Heart right ventricle (tissue), 16 donors: ENCODE results near the gene ITGB5. TPM values are rescaled to one million over a fixed set of nuclear protein-coding genes. Genes with fewer than 3 reads are reported as not detected.

ENCODE experiments used
- ATAC-seq, 8 donors: fragments of 200-7000 bp; cut with Tn5 transposase; one replicate each; pipeline ENCODE4 v1.9.1; 2020; ENCODE audit warnings: mild to moderate bottlenecking in 8 of 8, moderate library complexity in 8 of 8, moderate number of reproducible peaks in 1 of 8
- DNase-seq, 2 donors: peaks; one replicate each; pipeline ENCODE4 v3.0.0-alpha.2; 2020
- H3K27ac ChIP-seq, 10 donors: fragments of 200-600 bp; sonication (generic) in 2 of 10; one replicate each; pipeline versions ENCODE4 v1.5.0 to v1.8.0; 2020 to 2022; ENCODE audit warnings: mild to moderate bottlenecking in 3 of 10
- H3K27me3 ChIP-seq, 7 donors: fragments of 200-600 bp; one replicate each; pipeline ENCODE4 v1.8.0; 2021 to 2022; ENCODE audit warnings: mild to moderate bottlenecking in 2 of 7
- H3K36me3 ChIP-seq, 9 donors: fragments of 200-600 bp; sonication (generic) in 1 of 9; one replicate each; pipeline versions ENCODE4 v1.5.0 to v1.8.0; 2020 to 2022; ENCODE audit warnings: mild to moderate bottlenecking in 2 of 9
- H3K4me1 ChIP-seq, 9 donors: fragments of 200-600 bp; sonication (generic) in 1 of 9; one replicate each; pipeline versions ENCODE4 v1.5.0 to v1.8.0; 2020 to 2022; ENCODE audit warnings: mild to moderate bottlenecking in 4 of 9
- H3K4me3 ChIP-seq, 10 donors: fragments of 200-600 bp; sonication (generic) in 2 of 10; one replicate each; pipeline versions ENCODE4 v1.5.0 to v1.8.0; 2020 to 2022; ENCODE audit warnings: mild to moderate bottlenecking in 7 of 10, moderate library complexity in 2 of 10
- H3K9me3 ChIP-seq, 11 donors: fragments of 200-600 bp in 10 of 11; sonication (generic) in 2 of 11; one replicate each; pipeline versions ENCODE4 v1.5.0 to v1.8.0; 2013 to 2022; ENCODE audit warnings: mild to moderate bottlenecking in 2 of 11, control low read depth in 1 of 11, moderate library complexity in 1 of 11
- WGBS, 2 donors: extraction: QIAGEN DNeasy Blood & Tissue Kit; methylation state at CpG; one replicate each; pipeline ENCODE4 v1.1.7; 2013; ENCODE audit warnings: inconsistent platforms in 1 of 2; 5-methylcytosine and 5-hydroxymethylcytosine counted together
- intact Hi-C, 10 donors: fragments of 100-400 bp; cut with DNase I; formaldehyde crosslinking; loops; one replicate each; pipeline versions ENCODE4 v1.11.1 to v1.14.2; 2022
- polyA plus RNA-seq, 2 donors: library from polyadenylated mRNA; stranded (reverse); fragments of 200-250 nt; gene quantifications; one replicate each; pipeline ENCODE4 v1.2.3, GENCODE V29; 2013
- total RNA-seq, 10 donors: library from RNA; stranded (reverse); fragmentation: NEBNext Ultra II Directional in 3 of 10; extraction: Animal tissue kit (Norgen Biotek cat#: 25700) in 3 of 10; gene quantifications; one replicate each; pipeline versions ENCODE4 v1.2.1 to v1.2.4, GENCODE V29; 2021 to 2023
- TF ChIP-seq, protein P1 (sequence below), 9 donors: fragments of 200-600 bp; sonication (generic) in 2 of 9; IDR thresholded peaks; one replicate each; pipeline versions ENCODE4 v1.5.0 to v1.8.0; 2021 to 2022; ENCODE audit warnings: antibody characterized with exemption in 9 of 9, mild to moderate bottlenecking in 5 of 9, moderate library complexity in 1 of 9
- donor health status: Arrhythmogenic right ventricular cardiomyopathy.
- donor health status: ischemic (EF 13 %, LVEDD 7.1; RV severe dilation, severe dysfunction).
- donor health status: healthy with polysubstance abuse.
- donor health status: DM: no; HTN: yes; CAD: no.
- donor health status: DM: no; HTN: no; CAD: no.
- donor health status: ischemic (EF 25% LVEDD 6.9; RV normal size, moderate dysfunction).
- donor health status: ischemic (EF 25% LVEDD 5.7; RV mildly dilated, moderate dysfunction).
- donor health status: healthy.
- donor health status: DM: yes; HTN: yes; CAD: no.
- donor health status: Ischemic cardiomyopathy.
- donor health status: ischemic (EF 35%, LVEDD 5.7; RV mildly dilated, moderate dysfunction).
- donor health status: nonischemic (EF 11% LVEDD 7.7; RV severe dilation, severe dysfunction).
- donor health status: DM: yes; HTN: yes; CAD: no.
- donor health status: PGD.
- donor health status: ischemic (EF 29% LVEDD 5.4; RV normal size, mild dysfunction).
- donor health status: nonischemic (EF 23%, LVEDD 6.1; RV moderate dilation, normal function).

ITGB5 gene
- total and polyA plus RNA-seq, 12 donors: 18.5 to 154 (median 108) TPM

DNA sequence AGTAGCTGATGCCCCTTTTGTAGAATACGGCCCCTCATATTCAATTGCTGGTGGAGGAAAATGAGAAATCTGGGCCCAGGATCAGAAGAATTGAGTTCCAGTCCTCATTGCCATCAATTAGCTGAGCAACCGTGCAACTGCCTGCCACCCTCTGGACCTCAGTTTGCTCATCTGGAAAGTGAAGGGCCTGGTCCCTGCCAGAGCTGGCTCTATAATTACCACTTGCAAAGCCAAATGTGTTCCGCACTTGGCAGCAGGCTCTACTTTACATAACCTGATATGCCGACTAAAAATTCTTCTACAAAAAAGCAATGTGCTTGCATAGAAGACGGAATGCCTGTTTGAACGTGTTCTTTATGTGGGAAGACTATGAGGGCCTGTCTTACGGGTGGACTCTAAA, 8.6 kb upstream of the ITGB5 start:
- DNase-seq (no peak), ATAC-seq (peak in 4 of 8 donors; percentile 40 to 69 (median 45))
- H3K9me3 ChIP-seq: no peaks in the 10 kb centered on the region
- 61 to 67% methylated on average over 7 of the region's 7 CpGs for WGBS, 2 donors
- H3K27me3 ChIP-seq: no peaks in the 10 kb centered on the region
- no peak overlapping the region for H3K4me3 ChIP-seq
- peaks cover 0 to 21% (median 7%) of the 10 kb centered on the region in 9 donors for H3K4me1 ChIP-seq
- H3K27ac ChIP-seq: no peak overlapping the region
- intact Hi-C loops: loop anchor here in 2 of 10 donors (10.0 kb wide), 1 partner anchor 331 kb away; no protein-coding TSS in a partner anchor
- no peaks in the 10 kb centered on the region for H3K36me3 ChIP-seq
- TF ChIP-seq, protein P1, sequence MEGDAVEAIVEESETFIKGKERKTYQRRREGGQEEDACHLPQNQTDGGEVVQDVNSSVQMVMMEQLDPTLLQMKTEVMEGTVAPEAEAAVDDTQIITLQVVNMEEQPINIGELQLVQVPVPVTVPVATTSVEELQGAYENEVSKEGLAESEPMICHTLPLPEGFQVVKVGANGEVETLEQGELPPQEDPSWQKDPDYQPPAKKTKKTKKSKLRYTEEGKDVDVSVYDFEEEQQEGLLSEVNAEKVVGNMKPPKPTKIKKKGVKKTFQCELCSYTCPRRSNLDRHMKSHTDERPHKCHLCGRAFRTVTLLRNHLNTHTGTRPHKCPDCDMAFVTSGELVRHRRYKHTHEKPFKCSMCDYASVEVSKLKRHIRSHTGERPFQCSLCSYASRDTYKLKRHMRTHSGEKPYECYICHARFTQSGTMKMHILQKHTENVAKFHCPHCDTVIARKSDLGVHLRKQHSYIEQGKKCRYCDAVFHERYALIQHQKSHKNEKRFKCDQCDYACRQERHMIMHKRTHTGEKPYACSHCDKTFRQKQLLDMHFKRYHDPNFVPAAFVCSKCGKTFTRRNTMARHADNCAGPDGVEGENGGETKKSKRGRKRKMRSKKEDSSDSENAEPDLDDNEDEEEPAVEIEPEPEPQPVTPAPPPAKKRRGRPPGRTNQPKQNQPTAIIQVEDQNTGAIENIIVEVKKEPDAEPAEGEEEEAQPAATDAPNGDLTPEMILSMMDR (IDR thresholded peaks at IDR 0.05): no peak

DNA sequence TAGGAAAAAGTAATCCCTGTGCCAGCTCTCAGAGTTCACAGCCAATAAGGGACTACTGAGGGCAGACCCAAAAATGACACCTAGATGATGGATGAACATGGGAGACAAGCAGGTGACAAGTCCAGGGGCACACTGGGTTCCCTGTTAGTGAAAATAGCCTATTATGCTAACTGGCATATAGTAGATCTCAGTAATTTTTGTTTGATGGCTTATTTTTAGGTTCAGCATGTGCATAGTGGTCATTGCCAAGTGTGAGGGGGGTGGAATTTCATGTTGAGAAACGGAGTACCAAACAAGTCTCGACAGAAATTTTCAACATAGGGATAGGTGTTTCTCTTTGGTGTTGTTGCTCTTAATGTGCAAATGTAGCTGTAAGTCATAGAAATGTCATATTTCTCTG, 6.4 kb upstream of the ITGB5 start:
- Histone ChIP-seq H3K4me1 (peaks cover 0 to 11% (median 5%) of the 10 kb centered on the region in 9 donors), H3K9me3 (no peaks in the 10 kb centered on the region), H3K36me3 (no peaks in the 10 kb centered on the region), H3K27me3 (peaks cover 0 to 8% (median 0%) of the 10 kb centered on the region in 7 donors), H3K27ac (no peak overlapping the region), H3K4me3 (no peak overlapping the region)
- no peak for ATAC-seq
- WGBS, 2 donors: 36 to 51% methylated on average over 2 of the region's 2 CpGs
- intact Hi-C loops: loop anchor here in 2 of 10 donors (10.0 kb wide), 1 partner anchor 329 kb away; no protein-coding TSS in a partner anchor
- no peak for DNase-seq
- TF ChIP-seq, protein P1 (IDR thresholded peaks at IDR 0.05): no peak

DNA sequence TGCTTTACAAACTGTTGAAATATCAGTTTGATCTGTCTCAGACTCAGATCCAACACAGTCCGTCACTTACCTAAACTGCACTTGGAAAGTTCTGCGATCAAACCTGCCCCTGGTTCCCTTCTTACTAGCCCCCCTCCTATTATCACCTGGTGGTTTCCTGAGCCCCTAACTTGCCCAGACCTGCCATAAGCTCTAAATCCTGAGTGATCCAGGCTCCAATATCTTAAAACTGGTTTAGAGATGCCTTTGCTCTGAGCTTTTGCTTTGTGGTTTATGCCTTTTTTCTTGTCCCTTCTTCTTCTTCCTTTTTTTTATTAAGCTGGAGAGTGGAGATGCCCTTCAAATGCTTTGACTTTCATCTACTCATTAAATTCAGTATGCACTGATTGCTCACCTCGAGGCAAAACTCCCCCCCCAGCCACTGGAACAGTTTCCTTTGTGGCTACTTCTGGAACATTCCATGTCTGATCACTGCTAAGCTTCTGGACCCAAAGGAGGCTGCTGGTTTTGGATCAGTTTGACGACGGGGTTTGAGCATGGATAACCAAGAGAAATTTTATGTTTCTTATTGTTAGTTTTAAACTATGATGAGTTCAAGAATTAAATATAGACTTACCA, 3.5 kb upstream of the ITGB5 start:
- no peak overlapping the region for H3K27ac ChIP-seq
- DNase-seq: no peak
- no peaks in the 10 kb centered on the region for H3K9me3 ChIP-seq
- ATAC-seq: no peak
- intact Hi-C loops: loop anchor here in 2 of 10 donors (10.0 kb wide), 1 partner anchor 326 kb away; no protein-coding TSS in a partner anchor
- peaks cover 2 to 19% (median 11%) of the 10 kb centered on the region in 9 donors for H3K4me1 ChIP-seq
- H3K27me3 ChIP-seq: peaks cover 0 to 33% (median 0%) of the 10 kb centered on the region in 7 donors
- TF ChIP-seq, protein P1 (IDR thresholded peaks at IDR 0.05): no peak
- WGBS, 2 donors: 74 to 89% methylated on average over 5 of the region's 5 CpGs
- no peak overlapping the region for H3K4me3 ChIP-seq
- H3K36me3 ChIP-seq: no peaks in the 10 kb centered on the region

DNA sequence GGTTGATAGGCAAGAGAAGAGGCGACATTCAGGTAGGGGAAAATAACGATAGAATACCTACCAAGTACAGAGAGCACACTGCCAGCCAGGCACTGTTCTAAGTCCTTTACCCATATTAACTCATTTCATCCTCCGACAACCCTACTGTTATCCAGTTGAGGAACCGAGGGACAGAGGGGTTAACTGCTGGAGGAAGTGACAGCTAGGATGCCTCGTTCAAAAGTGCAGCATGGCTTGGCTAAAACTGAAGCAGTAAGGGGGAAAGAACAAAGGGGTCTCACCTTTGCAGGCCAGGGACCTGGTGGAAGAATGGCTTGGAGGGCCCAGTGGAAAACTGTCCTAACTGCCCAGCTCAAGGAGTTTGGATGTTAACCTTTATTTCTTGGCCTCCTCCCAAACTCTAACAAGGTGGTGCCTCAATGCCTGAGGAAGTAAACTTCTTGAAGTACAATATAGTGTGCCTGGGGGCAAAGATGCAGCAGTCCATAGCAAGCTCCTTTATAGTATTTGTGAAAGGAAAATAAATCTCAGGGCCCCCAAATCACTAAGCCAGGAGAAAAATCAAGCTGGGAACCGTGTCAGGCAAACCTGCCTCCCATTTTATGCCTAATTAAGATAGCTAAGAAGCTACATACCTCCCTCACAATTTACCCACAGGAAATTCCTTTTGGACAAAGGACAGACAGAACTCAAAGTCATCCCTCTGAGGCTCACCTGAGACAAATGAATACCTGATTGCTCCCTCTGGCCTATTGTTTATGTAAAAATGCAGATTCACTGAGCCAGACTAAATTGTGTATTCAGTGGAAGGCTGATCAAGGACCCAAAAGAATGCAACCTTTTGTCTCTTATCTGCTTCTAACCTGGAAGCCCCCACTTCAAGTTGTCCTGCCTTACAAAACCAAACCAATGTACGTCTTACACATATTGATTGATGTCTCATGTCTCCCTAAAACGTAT, 1.6 kb upstream of the ITGB5 start:
- Histone ChIP-seq H3K36me3 (peaks cover 0 to 9% (median 0%) of the 10 kb centered on the region in 9 donors), H3K4me3 (no peak overlapping the region), H3K27ac (peak overlapping the region in 1 of 10 donors; percentile 31), H3K4me1 (peaks cover 12 to 35% (median 27%) of the 10 kb centered on the region in 9 donors), H3K27me3 (peaks cover 0 to 37% (median 0%) of the 10 kb centered on the region in 7 donors), H3K9me3 (no peaks in the 10 kb centered on the region)
- intact Hi-C loops: loop anchor here in 9 of 10 donors (5.0 to 10.0 kb wide), 7 partner anchors 36 to 116 kb away; no protein-coding TSS in a partner anchor
- no peak for ATAC-seq
- no peak for DNase-seq
- 73 to 76% methylated on average over 8 of the region's 8 CpGs for WGBS, 2 donors
- TF ChIP-seq, protein P1 (IDR thresholded peaks at IDR 0.05): no peak
